ENCODE results near the gene CHMP2A.

- TF ChIP-seq POLR2A (IDR thresholded peaks at IDR 0.05) (no peak), CTCF (IDR thresholded peaks at IDR 0.05) (no peak)
Measured at GRCh38 chr19:58545286-58546018, 9.5 kb downstream of the CHMP2A start.
